ENCODE measurements around the gene GLT8D2. TPM values are rescaled to one million over a fixed set of nuclear protein-coding genes. Genes with fewer than 3 reads are reported as not detected.

Gene GLT8D2
- total and polyA plus RNA-seq, 2 of the 13 experiments (the other 11 are each of a cell fraction or from before 2014, with no cell fraction given), result not detected

GRCh38 chr12:103965590-103966504, 84.1 kb downstream of the GLT8D2 start, which contains the start of gene TDG (continued):
- TF ChIP-seq SUZ12 (IDR thresholded peaks at IDR 0.05; ENCODE audit: low read depth, low read length), result 0 out of 2 replicates have a peak, but pooled peaks have one; percentile 16
- peak; percentile 99 for TF ChIP-seq YEATS4 (CRISPR knock-in tag; IDR thresholded peaks at IDR 0.05; ENCODE audit: borderline replicate concordance)
- TF ChIP-seq PHF8 (CRISPR knock-in tag; IDR thresholded peaks at IDR 0.05), result peak; percentile 99
- TF ChIP-seq NAIF1 (CRISPR knock-in tag; IDR thresholded peaks at IDR 0.05; ENCODE audit: borderline replicate concordance), result peak; percentile 58; the same call in 1 of the 2 replicates
- peak; percentile 86 for TF ChIP-seq RBM39 (IDR thresholded peaks at IDR 0.05; ENCODE audit: low read depth, low read length, poor library complexity, severe bottlenecking)
- TF ChIP-seq ZNF446 (CRISPR knock-in tag; IDR thresholded peaks at IDR 0.05), result no peak; the same call in 1 of the 2 replicates
- TF ChIP-seq TOPORS (CRISPR knock-in tag; IDR thresholded peaks at IDR 0.05), result 0 out of 2 replicates have a peak, but pooled peaks have one; percentile 69
- 0 out of 2 replicates have a peak, but pooled peaks have one; percentile 52 for TF ChIP-seq HMG20B (CRISPR knock-in tag; conservative IDR thresholded peaks at IDR 0.05)
- peak; percentile 34 for TF ChIP-seq TEAD3 (CRISPR knock-in tag; optimal IDR thresholded peaks at IDR 0.05; ENCODE audit: borderline replicate concordance)
- peak; percentile 21; the same call in 1 of the 2 replicates for TF ChIP-seq ZBTB20 (CRISPR knock-in tag; IDR thresholded peaks at IDR 0.05; ENCODE audit: borderline replicate concordance, low read depth)
- TF ChIP-seq, protein P1, sequence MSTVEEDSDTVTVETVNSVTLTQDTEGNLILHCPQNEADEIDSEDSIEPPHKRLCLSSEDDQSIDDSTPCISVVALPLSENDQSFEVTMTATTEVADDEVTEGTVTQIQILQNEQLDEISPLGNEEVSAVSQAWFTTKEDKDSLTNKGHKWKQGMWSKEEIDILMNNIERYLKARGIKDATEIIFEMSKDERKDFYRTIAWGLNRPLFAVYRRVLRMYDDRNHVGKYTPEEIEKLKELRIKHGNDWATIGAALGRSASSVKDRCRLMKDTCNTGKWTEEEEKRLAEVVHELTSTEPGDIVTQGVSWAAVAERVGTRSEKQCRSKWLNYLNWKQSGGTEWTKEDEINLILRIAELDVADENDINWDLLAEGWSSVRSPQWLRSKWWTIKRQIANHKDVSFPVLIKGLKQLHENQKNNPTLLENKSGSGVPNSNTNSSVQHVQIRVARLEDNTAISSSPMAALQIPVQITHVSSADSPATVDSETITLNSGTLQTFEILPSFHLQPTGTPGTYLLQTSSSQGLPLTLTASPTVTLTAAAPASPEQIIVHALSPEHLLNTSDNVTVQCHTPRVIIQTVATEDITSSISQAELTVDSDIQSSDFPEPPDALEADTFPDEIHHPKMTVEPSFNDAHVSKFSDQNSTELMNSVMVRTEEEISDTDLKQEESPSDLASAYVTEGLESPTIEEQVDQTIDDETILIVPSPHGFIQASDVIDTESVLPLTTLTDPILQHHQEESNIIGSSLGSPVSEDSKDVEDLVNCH (CRISPR knock-in tag; IDR thresholded peaks at IDR 0.05), result no peak
- no peak for TF ChIP-seq KDM6A (CRISPR knock-in tag; IDR thresholded peaks at IDR 0.05; ENCODE audit: low read depth)
- no peak for TF ChIP-seq ZNF530 (CRISPR knock-in tag; IDR thresholded peaks at IDR 0.05; ENCODE audit: low read depth)
- peak; percentile 91 for TF ChIP-seq ELF4 (CRISPR knock-in tag; IDR thresholded peaks at IDR 0.05; ENCODE audit: borderline replicate concordance)
- TF ChIP-seq ZNF687 (CRISPR knock-in tag; IDR thresholded peaks at IDR 0.05), result peak; percentile 95
- TF ChIP-seq AHDC1 (CRISPR knock-in tag; IDR thresholded peaks at IDR 0.05; ENCODE audit: borderline replicate concordance), result peak; percentile 78; the same call in 1 of the 2 replicates
